ENCODE measurements around the gene CTDNEP1.

The CTDNEP1 gene

GRCh38 chr17:7228920-7229319, 22.6 kb downstream of the CTDNEP1 start:
- DNase-seq (ENCODE audit: low spot score) = peak; percentile 1

DNA sequence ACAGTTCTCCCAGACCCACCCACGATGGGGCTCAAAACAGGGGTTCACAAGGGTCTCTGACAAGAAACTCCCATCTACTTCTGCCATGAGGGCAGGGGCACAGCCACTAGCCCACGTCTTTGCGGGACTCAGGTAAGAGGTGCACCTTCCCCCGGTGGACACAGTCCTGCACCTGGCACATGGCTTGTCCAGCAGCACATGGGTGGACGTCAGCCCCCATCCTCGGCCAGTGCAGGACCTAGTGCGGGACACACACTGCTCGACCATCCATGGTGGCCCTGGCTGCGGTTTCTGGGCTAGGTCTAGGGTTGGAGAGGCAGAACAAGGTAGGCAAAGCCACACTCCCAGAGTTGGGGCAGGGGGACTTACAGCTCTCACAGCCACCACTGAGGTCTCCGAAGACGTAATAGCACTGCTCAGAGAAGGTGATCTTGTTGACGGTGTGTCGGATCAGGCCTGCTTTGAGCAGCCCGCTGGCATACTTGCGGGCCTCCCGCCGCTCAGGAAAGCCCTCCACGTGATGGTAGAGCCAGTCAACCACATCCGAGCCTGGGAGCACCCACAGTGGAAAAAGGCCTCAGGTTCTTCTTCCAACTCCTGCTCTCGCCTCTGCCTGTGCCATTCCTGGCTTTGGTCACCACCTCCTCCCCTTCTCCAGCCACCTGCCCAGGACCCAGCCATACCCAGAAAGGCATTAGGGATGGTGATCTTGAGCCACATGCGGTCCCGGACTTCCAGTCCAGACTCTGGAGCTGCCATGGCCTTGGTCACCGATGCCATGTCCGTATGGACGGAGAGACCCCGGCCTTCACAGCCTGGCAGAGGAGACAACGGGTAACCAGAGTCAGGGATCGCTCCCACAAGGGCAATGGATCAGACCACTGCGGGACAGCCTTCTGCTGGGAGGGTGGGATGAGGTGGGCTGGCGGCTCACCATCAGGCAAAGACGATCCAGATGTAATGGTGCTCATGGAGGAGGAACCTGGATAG, 24.5 kb downstream of the CTDNEP1 start:
- no peak for DNase-seq (ENCODE audit: low spot score)

DNA sequence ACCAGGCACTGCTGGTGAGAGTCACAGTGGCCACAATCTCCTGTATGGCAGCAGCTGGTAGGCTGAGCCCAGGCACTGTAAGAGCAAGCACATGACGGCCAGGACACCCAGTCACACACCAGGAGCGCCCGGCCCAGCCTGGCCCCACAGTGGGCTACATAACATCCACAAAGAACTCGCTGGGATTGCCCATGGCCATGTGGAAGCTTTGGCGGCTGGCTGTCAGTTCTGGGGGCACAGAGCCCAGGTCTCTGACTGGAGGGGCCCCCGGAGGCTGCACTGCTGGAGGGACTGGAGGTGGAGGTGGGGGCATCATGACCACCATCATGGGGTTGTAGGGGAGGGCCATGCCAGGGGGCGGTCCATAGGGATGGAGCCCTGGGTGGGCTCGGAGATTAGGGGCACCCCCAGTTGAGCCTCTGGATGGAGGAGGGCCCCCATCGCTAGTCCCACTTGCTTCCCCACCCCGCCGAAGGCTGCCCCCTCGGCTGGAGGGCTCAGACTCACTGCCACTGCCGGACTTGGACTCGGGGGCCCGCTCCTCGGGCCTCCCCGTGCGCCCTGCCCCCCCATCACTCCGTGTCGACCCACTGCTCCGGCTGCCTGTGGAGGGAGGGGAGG, 25.7 kb downstream of the CTDNEP1 start:
- DNase-seq (ENCODE audit: low spot score) = no peak

GRCh38 chr17:7224661-7225111, 26.8 kb downstream of the CTDNEP1 start:
- no peak for DNase-seq (ENCODE audit: low spot score)

- no peak for DNase-seq (ENCODE audit: low spot score)
These were observed 27.4 kb downstream of the CTDNEP1 start for GRCh38 chr17:7224110-7224509.

- no peak for DNase-seq (ENCODE audit: low spot score)
These were observed 28.2 kb downstream of the CTDNEP1 start for GRCh38 chr17:7223375-7223774.

- no peak for DNase-seq (ENCODE audit: low spot score)
These were observed 28.6 kb downstream of the CTDNEP1 start for GRCh38 chr17:7222972-7223292.

DNA sequence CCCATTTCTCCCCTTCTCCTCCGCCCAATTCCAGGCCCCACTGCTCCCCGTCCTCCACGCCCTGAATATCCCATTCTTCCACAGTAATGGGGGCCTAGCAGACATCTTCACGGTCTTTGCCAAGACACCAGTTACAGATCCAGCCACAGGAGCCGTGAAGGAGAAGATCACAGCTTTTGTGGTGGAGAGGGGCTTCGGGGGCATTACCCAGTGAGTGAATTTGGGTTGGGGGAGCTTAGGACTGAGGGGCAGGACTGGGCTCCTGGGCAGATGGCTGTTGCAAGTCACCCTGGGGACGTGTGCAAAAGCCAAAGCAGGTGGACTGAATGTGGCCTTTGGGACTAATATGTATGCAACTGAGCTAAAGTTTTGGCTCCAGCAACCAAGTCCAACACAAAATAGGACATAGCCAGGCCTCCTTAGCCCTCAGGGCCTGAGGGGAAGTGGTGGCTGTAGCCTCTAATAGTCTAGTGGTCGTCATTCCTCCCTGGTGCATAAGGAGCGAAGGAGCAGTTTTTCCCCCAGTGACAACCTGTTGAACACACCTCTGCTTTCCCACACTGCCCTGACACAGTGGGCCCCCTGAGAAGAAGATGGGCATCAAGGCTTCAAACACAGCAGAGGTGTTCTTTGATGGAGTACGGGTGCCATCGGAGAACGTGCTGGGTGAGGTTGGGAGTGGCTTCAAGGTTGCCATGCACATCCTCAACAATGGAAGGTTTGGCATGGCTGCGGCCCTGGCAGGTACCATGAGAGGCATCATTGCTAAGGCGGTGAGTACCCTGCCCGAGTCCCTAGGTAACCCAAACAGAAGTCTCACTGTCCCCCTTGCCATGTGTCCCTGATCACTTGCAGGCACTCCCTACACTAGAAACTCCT, 29.2 kb downstream of the CTDNEP1 start:
- no peak for DNase-seq (ENCODE audit: low spot score)

DNA sequence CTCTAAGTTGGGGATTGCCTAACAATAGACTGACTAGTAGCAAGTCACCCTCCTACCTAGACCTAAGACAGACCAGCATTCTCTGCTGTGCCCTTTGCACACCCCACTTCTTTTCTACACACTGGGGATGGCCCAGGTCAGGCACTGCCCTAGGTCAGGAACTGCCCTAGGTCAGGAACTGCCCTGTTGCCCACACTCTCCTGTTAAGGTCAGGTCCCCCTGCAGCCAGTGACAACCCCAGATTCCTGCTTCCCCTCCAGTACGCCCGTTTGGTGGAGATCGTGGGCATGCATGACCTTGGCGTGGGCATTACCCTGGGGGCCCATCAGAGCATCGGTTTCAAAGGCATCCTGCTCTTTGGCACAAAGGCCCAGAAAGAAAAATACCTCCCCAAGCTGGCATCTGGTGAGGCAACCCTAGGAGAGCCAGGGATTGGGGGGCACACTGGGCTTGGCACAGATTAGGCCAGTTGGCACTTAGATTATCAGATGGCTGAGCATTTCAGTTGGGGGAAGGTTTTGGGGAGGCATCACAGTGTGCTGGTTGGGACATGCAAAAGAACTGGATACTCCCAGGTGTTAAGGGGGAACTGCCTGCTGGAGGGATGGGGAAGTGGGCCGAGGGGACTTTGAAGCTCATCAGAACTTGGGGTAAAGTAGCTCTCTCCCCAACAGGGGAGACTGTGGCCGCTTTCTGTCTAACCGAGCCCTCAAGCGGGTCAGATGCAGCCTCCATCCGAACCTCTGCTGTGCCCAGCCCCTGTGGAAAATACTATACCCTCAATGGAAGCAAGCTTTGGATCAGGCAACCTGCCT, 30.0 kb downstream of the CTDNEP1 start:
- DNase-seq (ENCODE audit: low spot score) = no peak

GRCh38 chr17:7220593-7221277, 30.8 kb downstream of the CTDNEP1 start:
- peak; percentile 60 for DNase-seq (ENCODE audit: low spot score)

- peak; percentile 88 for DNase-seq (ENCODE audit: low spot score)
These were observed 31.5 kb downstream of the CTDNEP1 start, which contains the start of the genes ACADVL and DLG4 for GRCh38 chr17:7219812-7220592. TSS of gene ACADVL (plus strand) at chr17:7219938. CDS start at chr17:7219985, 47 bp downstream. TSS of gene DLG4 (minus strand) at chr17:7219836.

DNA sequence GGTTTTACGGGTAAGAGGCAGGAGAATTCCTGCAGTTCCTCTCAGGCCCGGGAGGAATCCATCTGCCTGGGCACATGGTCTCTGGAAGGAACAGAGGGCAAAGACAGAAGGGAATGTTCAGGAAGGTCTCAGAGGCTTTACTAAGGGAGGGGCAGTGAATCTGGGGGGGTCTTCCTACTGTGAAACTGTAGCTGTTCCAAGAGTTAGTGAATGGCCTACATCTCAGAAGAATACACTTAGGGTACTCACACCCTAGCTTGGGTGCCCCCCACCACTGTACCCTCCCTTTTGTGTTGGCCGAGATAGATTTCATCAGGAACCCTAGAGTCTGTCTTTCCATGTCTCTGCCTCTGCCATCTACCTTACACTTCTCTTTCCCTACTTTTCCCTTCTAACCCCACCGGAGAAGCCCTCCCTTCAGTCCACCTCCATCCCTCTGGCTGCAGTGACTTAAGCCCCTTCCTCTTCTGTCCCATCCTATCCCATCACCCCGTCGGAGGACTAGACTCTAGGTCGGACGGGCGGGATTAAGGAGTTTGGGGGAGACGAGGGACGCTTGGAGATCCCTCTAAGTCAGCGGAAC, 32.2 kb downstream of the CTDNEP1 start:
- no peak for DNase-seq (ENCODE audit: low spot score)

- DNase-seq (ENCODE audit: low spot score) = no peak
These were observed 32.8 kb downstream of the CTDNEP1 start for GRCh38 chr17:7218758-7219157.

- no peak for DNase-seq (ENCODE audit: low spot score)
These were observed 33.4 kb downstream of the CTDNEP1 start for GRCh38 chr17:7218166-7218565.

- peak; percentile 47 for DNase-seq (ENCODE audit: low spot score)
These were observed 34.2 kb downstream of the CTDNEP1 start for GRCh38 chr17:7217113-7217987.

DNA sequence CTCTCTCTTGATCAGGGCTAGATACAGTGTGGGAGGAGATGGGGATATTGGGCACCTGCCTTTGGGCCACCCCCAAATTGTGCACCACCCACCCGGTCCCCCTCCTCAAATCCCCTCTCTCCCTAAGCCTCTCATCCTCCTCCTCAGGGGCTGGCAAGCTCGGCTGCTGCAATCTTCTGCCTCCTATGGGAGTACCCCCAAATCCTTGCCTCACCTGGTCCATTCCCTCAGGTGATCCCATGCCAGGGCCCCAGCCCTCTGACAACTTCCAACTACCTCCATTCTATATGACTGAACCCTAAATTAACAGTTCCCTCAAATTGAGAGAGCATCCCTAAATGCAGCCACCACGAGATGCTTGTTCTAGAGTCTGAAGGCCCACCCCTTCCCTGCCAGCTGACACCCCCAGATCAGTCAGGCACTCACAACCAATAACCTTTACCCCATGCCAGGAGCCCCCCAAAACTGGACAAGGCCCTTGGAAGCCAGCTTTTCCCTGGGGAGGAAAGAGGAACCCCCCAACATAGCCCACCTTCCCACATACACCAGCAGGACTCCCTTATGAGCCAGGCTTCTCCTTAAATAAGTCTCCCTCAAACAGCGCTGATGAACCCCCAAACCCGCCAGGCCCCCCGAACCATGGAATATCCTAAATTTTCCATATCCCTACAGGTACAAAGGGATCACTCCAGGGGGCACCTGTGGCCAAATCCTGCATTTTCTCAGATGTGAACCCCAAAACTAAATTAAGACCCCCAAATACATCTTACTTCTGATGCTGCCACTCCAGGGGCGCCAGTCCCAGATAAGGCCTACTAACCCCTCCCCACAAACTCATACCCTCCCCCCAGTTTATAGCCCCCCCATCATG, 35.1 kb downstream of the CTDNEP1 start:
- DNase-seq (ENCODE audit: low spot score) = no peak

GRCh38 chr17:7215652-7216180, 35.8 kb downstream of the CTDNEP1 start:
- no peak for DNase-seq (ENCODE audit: low spot score)

Data from iPS-NIHi11 (cell line).